GM13976 (cell line): ENCODE measurements around the gene NAMPT.

Source experiments
- DNase-seq: peaks from one replicate; pipeline ENCODE4 v3.0.0; 2012; ENCODE audit warnings: low spot score
- CTCF ChIP-seq: IDR thresholded peaks from 2 replicates; pipeline ENCODE4 v1.5.1; 2012; ENCODE audit warnings: borderline replicate concordance, mild to moderate bottlenecking; ENCODE audit not compliant: insufficient read depth; ENCODE audit errors: extremely low read depth, missing control alignments, control extremely low read depth
- in situ Hi-C: fragments of 300-500 bp; cut with MboI; formaldehyde crosslinking; loops from one replicate; pipeline ENCODE4 v1.12.0; 2022; ENCODE audit warnings: low sequenced_read_pairs, mixed read lengths, inconsistent platforms; ENCODE audit not compliant: unreplicated experiment

NAMPT gene

GRCh38 chr7:106273009-106273668, 11.6 kb downstream of the NAMPT start:
- DNase-seq: peak; percentile 53
- TF ChIP-seq CTCF: no peak
- in situ Hi-C loops: no loop called here

GRCh38 chr7:106270122-106270977, 14.4 kb downstream of the NAMPT start:
- in situ Hi-C loops: no loop called here
- no peak for TF ChIP-seq CTCF
- no peak for DNase-seq

- no peak for DNase-seq
- no peak for TF ChIP-seq CTCF
- in situ Hi-C loops: no loop called here
Measured at GRCh38 chr7:106269254-106269961, 15.4 kb downstream of the NAMPT start.

DNA sequence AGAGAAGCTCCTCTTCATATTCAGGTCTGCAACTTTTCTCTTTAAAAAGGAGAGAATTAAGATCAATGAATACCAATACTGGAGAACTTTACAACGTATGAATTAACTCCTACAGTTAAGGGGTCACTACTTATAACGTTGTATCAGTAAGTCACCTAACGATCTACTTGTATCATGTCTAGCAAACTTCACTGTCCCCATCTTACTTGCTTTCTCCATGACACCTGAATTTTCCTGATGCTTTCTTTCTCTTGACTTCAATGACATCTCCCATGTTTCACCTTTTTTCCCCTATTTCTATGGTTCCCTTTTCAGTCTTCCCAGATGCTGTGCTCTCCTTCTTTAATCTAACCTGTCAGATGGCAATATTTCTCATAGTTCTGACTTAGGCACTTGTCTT, 19.6 kb downstream of the NAMPT start:
- no peak for DNase-seq
- TF ChIP-seq CTCF: no peak
- in situ Hi-C loops: no loop called here

- no peak for TF ChIP-seq CTCF
- in situ Hi-C loops: no loop called here
Measured at GRCh38 chr7:106262221-106262881, 22.4 kb downstream of the NAMPT start.

DNA sequence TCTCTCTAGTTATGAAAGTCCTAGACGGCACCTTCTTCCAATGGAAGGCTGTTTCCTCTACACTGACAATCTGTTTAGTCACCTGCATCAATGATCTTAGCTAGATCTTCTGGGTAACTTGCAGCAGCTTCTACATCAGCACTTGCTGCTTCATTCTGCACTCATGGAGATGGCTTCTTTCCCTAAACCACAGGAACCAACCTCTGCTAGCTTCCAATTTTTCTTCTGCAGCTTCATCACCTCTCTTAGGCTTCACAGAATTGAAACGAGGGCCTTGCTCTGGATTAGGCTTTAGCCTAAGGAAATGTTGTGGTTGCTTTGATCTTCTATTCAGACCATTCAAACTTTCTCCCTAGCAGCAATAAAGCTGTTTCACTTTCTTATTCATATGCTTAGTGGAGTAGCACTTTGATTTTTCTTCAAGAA, 24.6 kb downstream of the NAMPT start:
- no peak for TF ChIP-seq CTCF
- DNase-seq: no peak
- in situ Hi-C loops: no loop called here

More at GRCh38 chr7:106262221-106262881, 22.4 kb downstream of the NAMPT start:
- DNase-seq: no peak
